ENCODE data around the gene OXGR1. TPM values are rescaled to one million over a fixed set of nuclear protein-coding genes. Genes with fewer than 3 reads are reported as not detected.

Gene OXGR1
- total RNA-seq, 3 donors from 2014 or later, result 0.64 to 2.0 (median 1.9) TPM

DNA sequence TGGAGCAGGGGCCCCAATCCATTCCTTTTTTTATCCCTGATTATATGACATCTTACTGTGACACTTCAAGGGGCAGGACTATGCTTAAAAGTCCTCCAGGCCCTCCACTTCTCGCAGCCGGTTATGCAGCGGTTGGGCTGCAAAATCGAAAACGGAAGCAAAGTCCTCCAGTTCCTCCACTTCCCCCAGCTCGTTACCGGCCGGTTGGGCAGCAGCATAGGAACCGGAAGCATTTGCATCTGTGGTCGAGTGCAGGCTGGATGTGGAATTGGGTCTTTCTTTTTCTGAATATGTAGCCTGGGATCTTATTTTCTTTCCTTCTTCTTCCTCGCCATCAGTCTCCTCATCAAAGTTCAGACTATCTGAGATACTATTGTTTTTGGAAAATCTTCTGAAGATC, 46.1 kb downstream of the OXGR1 start:
- H3K27me3 ChIP-seq, result no peaks in the 10 kb centered on the region
- no peak overlapping the region for H3K27ac ChIP-seq
- no peaks in the 10 kb centered on the region for H3K36me3 ChIP-seq
- TF ChIP-seq POLR2AphosphoS5 (IDR thresholded peaks at IDR 0.05), result no peak
- TF ChIP-seq, protein P1, sequence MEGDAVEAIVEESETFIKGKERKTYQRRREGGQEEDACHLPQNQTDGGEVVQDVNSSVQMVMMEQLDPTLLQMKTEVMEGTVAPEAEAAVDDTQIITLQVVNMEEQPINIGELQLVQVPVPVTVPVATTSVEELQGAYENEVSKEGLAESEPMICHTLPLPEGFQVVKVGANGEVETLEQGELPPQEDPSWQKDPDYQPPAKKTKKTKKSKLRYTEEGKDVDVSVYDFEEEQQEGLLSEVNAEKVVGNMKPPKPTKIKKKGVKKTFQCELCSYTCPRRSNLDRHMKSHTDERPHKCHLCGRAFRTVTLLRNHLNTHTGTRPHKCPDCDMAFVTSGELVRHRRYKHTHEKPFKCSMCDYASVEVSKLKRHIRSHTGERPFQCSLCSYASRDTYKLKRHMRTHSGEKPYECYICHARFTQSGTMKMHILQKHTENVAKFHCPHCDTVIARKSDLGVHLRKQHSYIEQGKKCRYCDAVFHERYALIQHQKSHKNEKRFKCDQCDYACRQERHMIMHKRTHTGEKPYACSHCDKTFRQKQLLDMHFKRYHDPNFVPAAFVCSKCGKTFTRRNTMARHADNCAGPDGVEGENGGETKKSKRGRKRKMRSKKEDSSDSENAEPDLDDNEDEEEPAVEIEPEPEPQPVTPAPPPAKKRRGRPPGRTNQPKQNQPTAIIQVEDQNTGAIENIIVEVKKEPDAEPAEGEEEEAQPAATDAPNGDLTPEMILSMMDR (IDR thresholded peaks at IDR 0.05), result no peak
- no peak for TF ChIP-seq POLR2A (IDR thresholded peaks at IDR 0.05)
- H3K9me3 ChIP-seq, result no peaks in the 10 kb centered on the region
- no peaks in the 10 kb centered on the region for H3K4me1 ChIP-seq
- no peak overlapping the region for H3K4me3 ChIP-seq
- DNase-seq (ENCODE audit: low spot score in 2 of 2), result no peak
- intact Hi-C loops (cut with DNase I; ENCODE audit: low total_unique reads), result no loop called here

DNA sequence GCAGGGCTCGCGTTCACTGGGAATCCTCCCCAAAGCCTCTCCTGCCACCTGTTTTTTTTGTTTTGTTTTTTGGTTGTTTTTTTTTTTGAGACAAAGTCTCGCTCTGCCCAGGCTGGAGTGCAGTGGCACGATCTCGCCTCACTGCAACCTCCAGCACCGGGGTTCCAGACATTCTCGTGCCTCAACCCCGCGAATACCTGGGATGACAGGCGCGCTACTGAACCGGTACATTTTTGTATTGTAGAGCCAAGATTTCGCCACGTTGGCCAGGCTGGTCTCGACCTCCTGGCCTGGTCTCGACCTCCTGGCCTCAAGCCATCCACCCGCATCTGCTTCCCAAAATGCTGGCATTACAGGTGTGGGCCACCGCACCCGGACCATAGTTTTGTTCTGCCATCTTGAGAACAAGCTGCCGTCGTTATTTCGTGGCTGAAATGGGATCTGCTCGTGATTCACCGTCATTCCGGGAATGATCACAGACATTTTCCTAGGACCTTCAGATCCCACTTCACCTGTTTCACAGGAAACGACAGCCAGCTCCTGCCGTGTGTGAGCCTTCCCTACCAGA, 46.8 kb downstream of the OXGR1 start:
- Histone ChIP-seq H3K27me3 (no peaks in the 10 kb centered on the region), H3K9me3 (no peaks in the 10 kb centered on the region), H3K4me1 (no peaks in the 10 kb centered on the region), H3K36me3 (no peaks in the 10 kb centered on the region), H3K4me3 (no peak overlapping the region), H3K27ac (no peak overlapping the region)
- DNase-seq (ENCODE audit: low spot score in 2 of 2), result no peak
- intact Hi-C loops (cut with DNase I; ENCODE audit: low total_unique reads), result no loop called here
- TF ChIP-seq, protein P1 (IDR thresholded peaks at IDR 0.05), result no peak
- TF ChIP-seq POLR2A (IDR thresholded peaks at IDR 0.05), result no peak
- no peak for TF ChIP-seq POLR2AphosphoS5 (IDR thresholded peaks at IDR 0.05)

DNA sequence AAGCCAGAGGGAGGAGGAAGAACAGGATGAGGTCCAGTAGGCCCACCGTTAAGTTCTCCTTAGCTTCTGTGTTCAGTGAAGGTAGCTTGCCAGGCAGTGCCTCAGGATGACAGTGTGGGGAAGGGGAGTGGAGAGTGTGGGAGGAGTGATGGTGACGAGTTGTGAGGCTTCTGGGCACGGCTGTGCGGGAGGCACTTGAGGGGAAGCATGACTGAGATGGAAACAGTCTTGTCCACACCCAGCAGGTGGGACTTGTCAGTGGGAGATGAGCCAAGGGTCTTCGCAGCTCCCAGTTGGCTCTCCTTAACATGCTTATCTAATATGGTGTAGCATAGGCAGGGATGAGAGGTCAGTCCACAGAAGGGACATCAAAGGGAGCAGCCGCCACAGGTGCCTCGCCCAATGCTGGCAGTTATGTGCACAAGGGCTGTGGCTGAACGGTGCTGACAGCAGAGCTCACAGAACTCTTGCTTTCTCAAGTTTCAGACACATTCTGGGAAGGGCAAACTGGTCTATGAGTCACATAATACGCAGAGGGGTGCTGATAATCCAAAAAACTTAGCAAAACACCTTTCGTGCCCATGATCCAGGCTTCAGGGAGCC, 47.5 kb downstream of the OXGR1 start:
- TF ChIP-seq POLR2A (IDR thresholded peaks at IDR 0.05), result no peak
- TF ChIP-seq, protein P1 (IDR thresholded peaks at IDR 0.05), result no peak
- TF ChIP-seq POLR2AphosphoS5 (IDR thresholded peaks at IDR 0.05), result no peak

DNA sequence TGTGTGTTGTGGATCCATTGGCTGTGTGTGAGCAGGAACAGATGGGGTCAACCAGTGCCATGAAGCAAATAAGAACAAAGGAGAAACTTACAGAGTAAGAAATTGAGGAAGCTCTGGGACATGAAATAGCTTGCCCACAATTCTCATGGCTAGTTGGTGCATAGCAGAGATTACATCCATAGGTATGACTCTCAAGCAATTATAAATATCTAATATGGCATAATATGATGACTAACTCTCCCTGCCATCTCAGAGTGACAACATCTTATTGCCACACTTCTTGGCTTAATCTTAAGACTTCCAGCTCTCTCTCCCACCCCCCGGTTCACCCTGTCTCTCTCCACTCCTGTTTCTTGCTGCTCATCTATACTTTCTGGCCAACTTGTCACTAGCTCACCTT, 53.3 kb downstream of the OXGR1 start:
- H3K9me3 ChIP-seq, result no peaks in the 10 kb centered on the region
- no peak overlapping the region for H3K4me3 ChIP-seq
- intact Hi-C loops (cut with DNase I; ENCODE audit: low total_unique reads), result no loop called here
- H3K36me3 ChIP-seq, result no peaks in the 10 kb centered on the region
- no peak for DNase-seq (ENCODE audit: low spot score in 2 of 2)
- H3K27ac ChIP-seq, result no peak overlapping the region
- no peaks in the 10 kb centered on the region for H3K27me3 ChIP-seq
- H3K4me1 ChIP-seq, result no peaks in the 10 kb centered on the region
- TF ChIP-seq POLR2AphosphoS5 (IDR thresholded peaks at IDR 0.05), result no peak

More for the DNA sequence above, 47.5 kb downstream of the OXGR1 start:
- H3K36me3 ChIP-seq, result no peaks in the 10 kb centered on the region
- no peak overlapping the region for H3K27ac ChIP-seq
- H3K9me3 ChIP-seq, result no peaks in the 10 kb centered on the region
- no peak for DNase-seq (ENCODE audit: low spot score in 2 of 2)
- H3K4me1 ChIP-seq, result no peaks in the 10 kb centered on the region
- H3K27me3 ChIP-seq, result no peaks in the 10 kb centered on the region
- no peak overlapping the region for H3K4me3 ChIP-seq
- intact Hi-C loops (cut with DNase I; ENCODE audit: low total_unique reads), result no loop called here

DNA sequence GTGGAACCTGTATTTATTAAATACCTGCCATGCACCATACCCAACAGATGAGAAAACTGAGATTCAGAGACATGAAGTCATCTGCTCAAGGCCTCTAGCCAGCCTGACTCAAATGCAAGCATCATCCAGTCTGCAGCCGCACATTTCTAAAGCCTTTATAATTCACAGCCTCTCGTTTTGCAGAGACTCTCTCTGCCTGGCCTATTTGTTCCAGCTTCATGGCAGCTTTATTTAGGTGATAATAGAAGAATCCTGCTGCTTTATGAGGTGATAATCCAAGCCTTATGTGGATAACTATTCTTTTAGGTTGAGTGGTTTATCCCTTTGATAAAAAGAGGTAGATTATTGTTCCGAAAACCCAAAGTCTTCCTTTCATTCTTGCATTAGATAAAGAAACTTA, 58.4 kb downstream of the OXGR1 start:
- H3K27ac ChIP-seq, result no peak overlapping the region
- DNase-seq (ENCODE audit: low spot score in 2 of 2), result no peak
- TF ChIP-seq, protein P1 (IDR thresholded peaks at IDR 0.05), result no peak
- TF ChIP-seq POLR2A (IDR thresholded peaks at IDR 0.05) (no peak), POLR2AphosphoS5 (IDR thresholded peaks at IDR 0.05) (no peak)
- H3K4me1 ChIP-seq, result no peaks in the 10 kb centered on the region
- H3K4me3 ChIP-seq, result no peak overlapping the region
- intact Hi-C loops (cut with DNase I; ENCODE audit: low total_unique reads), result loop anchor here (10.0 kb wide), 1 partner anchor 269 kb away; no protein-coding TSS in a partner anchor
- no peaks in the 10 kb centered on the region for H3K9me3 ChIP-seq
- no peaks in the 10 kb centered on the region for H3K27me3 ChIP-seq
- no peaks in the 10 kb centered on the region for H3K36me3 ChIP-seq

Other genes with a start within 250 kb of the OXGR1 start
- 100 to 1,000 TPM in 2 of 3 donors, 10 to 100 TPM in 1; 68.5 to 131 (median 120) TPM for gene MBNL2, start 227.9 kb upstream of the OXGR1 start, total RNA-seq

Data from breast epithelium (tissue), 4 donors.